BLaER1 treated with 17β-estradiol and CSF1 and Interleukin-3, amounts not matched to agents 10 nM and 100 nM (cell line): ENCODE measurements around the gene MUL1.
A peak's percentile ranks its signal among the peaks of the same experiment; 100 is the strongest.

ENCODE experiments used
- H3K27ac ChIP-seq, 11 experiments: shearing (Covaris generic); formaldehyde crosslinking; 2 replicates each; pipeline ENCODE4 v1.8.1; 2022
- H3K27me3 ChIP-seq, 11 experiments: shearing (Covaris generic); formaldehyde crosslinking; 2 replicates each; pipeline ENCODE4 v1.8.1; 2022
- H3K36me3 ChIP-seq, 11 experiments: shearing (Covaris generic); formaldehyde crosslinking; 2 replicates each; pipeline ENCODE4 v1.8.1; 2022
- H3K4me1 ChIP-seq, 10 experiments: shearing (Covaris generic); formaldehyde crosslinking; 2 replicates each; pipeline ENCODE4 v1.8.1; 2022
- H3K4me2 ChIP-seq, 11 experiments: shearing (Covaris generic); formaldehyde crosslinking; 2 replicates each; pipeline ENCODE4 v1.8.1; 2022
- H3K4me3 ChIP-seq, 10 experiments: shearing (Covaris generic); formaldehyde crosslinking; 2 replicates each; pipeline ENCODE4 v1.8.1; 2022
- H3K9ac ChIP-seq, 11 experiments: shearing (Covaris generic); formaldehyde crosslinking; 2 replicates each; pipeline ENCODE4 v1.8.1; 2022
- H3K9me3 ChIP-seq, 11 experiments: shearing (Covaris generic); formaldehyde crosslinking; replicated peaks in 1 of 11; 2 replicates each; pipeline ENCODE4 v1.8.1; 2022
- H4K20me1 ChIP-seq, 11 experiments: shearing (Covaris generic); formaldehyde crosslinking; 2 replicates each; pipeline ENCODE4 v1.8.1; 2022
- Cebpa-rat ChIP-seq, 11 experiments: shearing (Covaris generic); IDR thresholded peaks; 2 replicates each; pipeline ENCODE4 v1.8.1; 2022

Gene MUL1

GRCh38 chr1:20496241-20496661 lies 11.7 kb downstream of the MUL1 start:
- Histone ChIP-seq H3K9me3 (no peaks in the 10 kb centered on the region), H3K4me1 (peaks cover 19 to 49% (median 22%) of the 10 kb centered on the region in 10 experiments), H3K9ac (no peak overlapping the region), H3K36me3 (peaks cover 29 to 43% (median 35%) of the 10 kb centered on the region in 11 experiments), H3K27me3 (peaks cover 0 to 2% (median 0%) of the 10 kb centered on the region in 11 experiments; a peak in 1 of 22 replicates), H3K4me3 (no peak overlapping the region), H4K20me1 (peaks cover 8 to 50% (median 32%) of the 10 kb centered on the region in 11 experiments; a peak in 18 of 22 replicates), H3K27ac (no peak overlapping the region), H3K4me2 (no peak overlapping the region)
- no peak for TF ChIP-seq Cebpa-rat (IDR thresholded peaks at IDR 0.05)

DNA sequence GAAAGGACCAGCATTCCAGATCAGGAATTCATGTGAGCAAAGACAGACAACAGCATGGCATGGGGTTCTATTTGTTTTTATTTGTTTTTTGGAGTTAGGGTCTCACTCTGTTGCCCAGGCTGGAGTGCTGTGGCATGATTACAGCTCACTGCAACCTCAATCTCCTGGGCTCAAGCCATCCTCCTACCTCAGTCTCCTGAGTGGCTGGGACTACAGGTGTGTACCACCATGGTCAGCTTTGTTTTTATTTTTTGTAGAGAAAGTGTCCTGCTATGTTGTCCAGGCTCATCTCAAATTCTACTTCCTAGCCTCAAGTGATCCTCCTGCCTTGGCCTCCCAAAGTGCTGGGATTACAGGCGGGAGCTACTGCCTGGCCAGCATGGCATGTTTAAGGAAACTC lies 12.3 kb downstream of the MUL1 start:
- Histone ChIP-seq H3K27ac (no peak overlapping the region), H3K27me3 (peaks cover 0 to 5% (median 0%) of the 10 kb centered on the region in 11 experiments; a peak in 1 of 22 replicates), H4K20me1 (peaks cover 8 to 44% (median 28%) of the 10 kb centered on the region in 11 experiments; a peak in 18 of 22 replicates), H3K9me3 (no peaks in the 10 kb centered on the region), H3K4me2 (no peak overlapping the region), H3K4me1 (peaks cover 19 to 49% (median 22%) of the 10 kb centered on the region in 10 experiments), H3K36me3 (peaks cover 23 to 37% (median 30%) of the 10 kb centered on the region in 11 experiments), H3K9ac (no peak overlapping the region), H3K4me3 (no peak overlapping the region)
- no peak for TF ChIP-seq Cebpa-rat (IDR thresholded peaks at IDR 0.05)

DNA sequence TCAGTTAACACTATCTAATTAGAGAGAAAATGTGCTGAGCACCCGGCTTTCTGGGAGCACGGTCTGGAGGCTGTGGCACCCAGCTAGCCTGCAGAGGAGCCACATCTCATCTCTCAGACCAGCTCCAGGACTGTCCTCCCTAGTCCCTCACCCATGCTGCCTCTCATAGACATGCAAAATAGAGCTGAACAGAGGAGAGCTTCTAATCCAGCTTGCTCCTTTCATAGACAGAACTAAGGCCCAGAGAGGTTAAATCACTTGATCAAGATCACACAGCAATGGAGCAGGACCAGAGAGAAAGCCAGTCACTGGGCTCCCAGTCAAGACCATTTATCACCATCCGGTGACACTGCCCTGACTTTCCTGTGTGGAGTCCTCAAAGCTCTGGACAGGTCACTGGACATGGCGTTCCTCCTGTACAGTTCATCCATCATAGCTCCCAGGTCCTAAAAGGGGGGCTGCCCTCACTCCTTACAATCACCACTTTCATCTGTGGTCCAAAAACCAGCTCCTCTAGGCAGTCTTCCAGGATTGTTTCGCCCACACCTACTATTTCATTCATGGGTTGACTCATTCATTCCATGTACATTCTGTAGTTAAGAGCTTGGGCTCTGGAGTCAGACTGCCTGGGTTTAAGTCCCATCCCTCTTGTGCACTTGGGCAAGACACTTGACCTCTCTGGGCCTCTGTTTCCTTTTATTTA lies 13.2 kb downstream of the MUL1 start:
- no peak for TF ChIP-seq Cebpa-rat (IDR thresholded peaks at IDR 0.05)

DNA sequence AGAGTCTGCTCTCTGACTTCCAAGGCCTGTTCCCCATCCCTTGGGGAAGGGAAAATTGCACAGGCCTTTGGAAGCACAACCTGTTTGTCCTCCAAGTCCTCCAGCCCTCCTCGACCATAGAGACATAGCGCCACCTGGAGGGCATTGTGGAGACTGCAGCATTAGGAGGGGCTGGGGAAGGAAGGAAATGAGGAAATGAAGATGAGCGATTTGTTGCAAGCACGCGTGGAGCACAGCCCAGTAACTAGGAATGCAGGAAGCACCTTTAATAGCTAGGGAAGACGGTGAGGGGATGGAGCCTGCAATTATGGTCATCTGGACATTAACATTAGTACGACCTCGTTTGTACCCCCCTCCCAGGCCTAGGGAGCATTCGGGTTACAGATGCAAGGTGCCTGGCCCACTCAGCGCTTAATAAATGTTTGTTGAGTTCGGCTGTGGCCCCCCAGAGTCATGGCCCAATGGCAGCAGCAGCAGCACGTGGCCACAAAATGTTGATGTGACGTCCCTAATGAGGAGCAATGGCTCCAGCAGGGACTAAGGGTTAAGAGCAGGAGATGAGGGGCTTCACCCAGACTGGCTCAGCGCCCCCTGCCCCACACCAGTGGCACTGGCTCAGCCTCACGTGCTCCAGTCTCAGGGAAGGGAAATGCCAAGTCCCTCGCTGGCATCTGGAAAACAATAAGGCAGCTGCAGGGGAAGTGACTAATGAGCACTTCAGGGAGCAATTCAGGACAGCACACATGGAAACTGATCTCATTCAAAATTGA lies 13.9 kb downstream of the MUL1 start:
- Histone ChIP-seq H3K4me2 (peak overlapping the region; percentile 71 to 83 (median 79)), H3K9me3 (no peaks in the 10 kb centered on the region), H3K9ac (peak overlapping the region in 10 of 11 experiments; percentile 15 to 65 (median 38); a peak in 17 of 22 replicates), H3K27ac (peak overlapping the region in 10 of 11 experiments; percentile 24 to 75 (median 56); a peak in 19 of 22 replicates), H3K27me3 (peaks cover 2 to 16% (median 11%) of the 10 kb centered on the region in 11 experiments; a peak in 20 of 22 replicates), H3K4me3 (peak overlapping the region in 3 of 10 experiments; percentile 0 to 33 (median 32); a peak in 4 of 20 replicates), H4K20me1 (peaks cover 5 to 28% (median 14%) of the 10 kb centered on the region in 11 experiments; a peak in 15 of 22 replicates), H3K4me1 (peaks cover 19 to 49% (median 22%) of the 10 kb centered on the region in 10 experiments), H3K36me3 (peaks cover 7 to 21% (median 13%) of the 10 kb centered on the region in 11 experiments)
- TF ChIP-seq Cebpa-rat (IDR thresholded peaks at IDR 0.05): no peak

More for the DNA sequence above, 13.2 kb downstream of the MUL1 start:
- no peak overlapping the region for H3K4me3 ChIP-seq
- peaks cover 19 to 49% (median 22%) of the 10 kb centered on the region in 10 experiments for H3K4me1 ChIP-seq
- peaks cover 8 to 35% (median 20%) of the 10 kb centered on the region in 11 experiments; a peak in 18 of 22 replicates for H4K20me1 ChIP-seq
- H3K36me3 ChIP-seq: peaks cover 14 to 28% (median 20%) of the 10 kb centered on the region in 11 experiments
- H3K9ac ChIP-seq: peak overlapping the region in 6 of 11 experiments; percentile 15 to 65 (median 53); a peak in 8 of 22 replicates
- peak overlapping the region; percentile 71 to 83 (median 79) for H3K4me2 ChIP-seq
- H3K27ac ChIP-seq: peak overlapping the region in 9 of 11 experiments; percentile 24 to 75 (median 56); a peak in 12 of 22 replicates
- no peaks in the 10 kb centered on the region for H3K9me3 ChIP-seq
- H3K27me3 ChIP-seq: peaks cover 0 to 9% (median 4%) of the 10 kb centered on the region in 11 experiments; a peak in 10 of 22 replicates

- H3K27me3 ChIP-seq: peaks cover 9 to 24% (median 18%) of the 10 kb centered on the region in 11 experiments
- no peak for TF ChIP-seq Cebpa-rat (IDR thresholded peaks at IDR 0.05)
- H3K4me1 ChIP-seq: peaks cover 19 to 43% (median 22%) of the 10 kb centered on the region in 10 experiments
- H3K4me2 ChIP-seq: peak overlapping the region; percentile 63 to 83 (median 78)
- H4K20me1 ChIP-seq: peaks cover 0 to 20% (median 7%) of the 10 kb centered on the region in 11 experiments; a peak in 11 of 22 replicates
- H3K9me3 ChIP-seq: no peaks in the 10 kb centered on the region
- peak overlapping the region in 3 of 11 experiments; percentile 56 to 75 (median 73); a peak in 4 of 22 replicates for H3K27ac ChIP-seq
- peak overlapping the region in 3 of 11 experiments; percentile 48 to 65 (median 64); a peak in 3 of 22 replicates for H3K9ac ChIP-seq
- H3K36me3 ChIP-seq: peaks cover 0 to 14% (median 6%) of the 10 kb centered on the region in 11 experiments; a peak in 16 of 22 replicates
- 0 out of 20 replicates have a peak overlapping the region, but pooled peaks of 1 of the 10 experiments have one; percentile 33 for H3K4me3 ChIP-seq
Measured at GRCh38 chr1:20493309-20493708, 14.6 kb downstream of the MUL1 start.

DNA sequence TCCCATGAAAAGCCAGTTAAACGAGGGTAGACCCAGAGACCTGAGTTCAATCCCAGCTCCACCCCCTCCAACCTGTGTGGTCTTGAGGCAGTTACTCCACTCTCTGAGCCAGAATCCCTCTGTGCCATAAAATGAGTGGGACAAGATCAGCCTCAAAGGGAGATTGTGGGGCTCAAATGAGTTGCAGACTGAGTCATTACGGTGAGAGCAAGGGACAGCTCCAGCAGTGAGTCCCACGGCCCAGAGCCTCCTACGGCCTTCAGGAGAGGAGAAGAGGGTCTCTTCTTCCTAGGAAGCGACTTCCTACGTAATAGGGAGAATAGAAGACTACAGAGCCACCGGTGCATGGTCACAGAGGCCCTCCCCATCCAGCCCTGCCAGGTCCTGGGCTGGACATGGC lies 15.2 kb downstream of the MUL1 start:
- H3K36me3 ChIP-seq: peaks cover 0 to 8% (median under 1%) of the 10 kb centered on the region in 11 experiments; a peak in 6 of 22 replicates
- no peak overlapping the region for H3K9ac ChIP-seq
- H3K9me3 ChIP-seq: no peaks in the 10 kb centered on the region
- peaks cover 0 to 15% (median 2%) of the 10 kb centered on the region in 11 experiments; a peak in 10 of 22 replicates for H4K20me1 ChIP-seq
- H3K4me1 ChIP-seq: peaks cover 19 to 37% (median 22%) of the 10 kb centered on the region in 10 experiments
- no peak for TF ChIP-seq Cebpa-rat (IDR thresholded peaks at IDR 0.05)
- peak overlapping the region in 8 of 11 experiments; percentile 63 to 83 (median 78); a peak in 13 of 22 replicates for H3K4me2 ChIP-seq
- H3K4me3 ChIP-seq: no peak overlapping the region
- no peak overlapping the region for H3K27ac ChIP-seq
- peaks cover 15 to 29% (median 24%) of the 10 kb centered on the region in 11 experiments for H3K27me3 ChIP-seq

GRCh38 chr1:20491866-20492265 lies 16.1 kb downstream of the MUL1 start:
- Histone ChIP-seq H3K4me1 (peaks cover 19 to 29% (median 24%) of the 10 kb centered on the region in 10 experiments), H3K9me3 (no peaks in the 10 kb centered on the region), H3K27ac (no peak overlapping the region), H3K9ac (no peak overlapping the region), H3K36me3 (no peaks in the 10 kb centered on the region), H3K4me3 (no peak overlapping the region), H4K20me1 (peaks cover 0 to 13% (median 0%) of the 10 kb centered on the region in 11 experiments; a peak in 6 of 22 replicates), H3K4me2 (no peak overlapping the region), H3K27me3 (peaks cover 23 to 38% (median 33%) of the 10 kb centered on the region in 11 experiments)
- no peak for TF ChIP-seq Cebpa-rat (IDR thresholded peaks at IDR 0.05)

GRCh38 chr1:20491178-20491577 lies 16.8 kb downstream of the MUL1 start:
- Histone ChIP-seq H3K9ac (no peak overlapping the region), H3K4me3 (no peak overlapping the region), H3K4me1 (peaks cover 25 to 34% (median 30%) of the 10 kb centered on the region in 10 experiments), H3K9me3 (no peaks in the 10 kb centered on the region), H3K36me3 (no peaks in the 10 kb centered on the region), H4K20me1 (peaks cover 0 to 13% (median 0%) of the 10 kb centered on the region in 11 experiments; a peak in 5 of 22 replicates), H3K27me3 (peaks cover 30 to 45% (median 39%) of the 10 kb centered on the region in 11 experiments), H3K27ac (no peak overlapping the region), H3K4me2 (no peak overlapping the region)
- no peak for TF ChIP-seq Cebpa-rat (IDR thresholded peaks at IDR 0.05)
